ENCODE results near the gene SV2A.

GRCh38 chr1:149887456-149888246 lies 30.0 kb downstream of the SV2A start:
- TF ChIP-seq EZH2 (IDR thresholded peaks at IDR 0.05; ENCODE audit: borderline replicate concordance, low read depth, low read length, severe bottlenecking) (no peak), CTCF (IDR thresholded peaks at IDR 0.05; ENCODE audit: borderline replicate concordance, extremely low read depth, low read length, poor library complexity, severe bottlenecking) (no peak)
